Fibroblast of upper back skin (primary cell): Measurements from ENCODE around the gene ERCC6L.

ENCODE experiments used
- DNase-seq: peaks from one replicate; pipeline ENCODE4 v3.0.0-alpha.2; 2013

The ERCC6L gene

DNA sequence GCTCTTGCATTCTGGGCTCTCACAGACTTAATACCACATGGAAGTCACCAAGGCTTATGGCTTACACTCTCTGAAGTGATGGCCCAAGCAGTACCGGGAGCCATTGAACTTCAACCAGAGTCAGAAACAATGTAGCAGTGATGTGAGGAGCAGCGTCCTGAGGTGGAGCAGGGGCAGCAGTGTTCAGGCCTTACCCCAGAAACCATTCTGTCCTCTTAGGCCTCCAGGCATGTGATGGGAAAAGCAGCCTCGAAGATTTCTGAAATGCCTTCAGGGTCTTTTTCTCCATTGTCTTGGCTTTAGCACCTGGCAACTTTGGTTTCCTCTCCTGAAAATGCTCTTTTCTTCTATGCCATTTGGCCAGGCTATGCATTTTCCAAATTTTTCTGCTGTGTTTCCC is 80.1 kb downstream of the ERCC6L start:
- no peak for DNase-seq
